WERI-Rb-1 (cell line): ENCODE data around the gene LRP1B.
A peak's percentile ranks its signal among the peaks of the same experiment; 100 is the strongest.

ENCODE experiments used
- DNase-seq: peaks from one replicate; pipeline ENCODE4 v3.0.0-alpha.2; 2020
- H3K27ac ChIP-seq: fragments of 250-450 bp; sonication (Bioruptor Pico); 2 replicates; pipeline ENCODE4 v1.5.1; 2020; ENCODE audit warnings: mild to moderate bottlenecking, moderate library complexity
- H3K27me3 ChIP-seq: fragments of 250-450 bp; sonication (Bioruptor Pico); 2 replicates; pipeline ENCODE4 v1.5.1; 2021; ENCODE audit warnings: mild to moderate bottlenecking, low read depth, moderate library complexity; ENCODE audit not compliant: insufficient read depth, severe bottlenecking
- H3K36me3 ChIP-seq: fragments of 250-450 bp; sonication (Bioruptor Pico); 2 replicates; pipeline ENCODE4 v1.5.1; 2020; ENCODE audit warnings: mild to moderate bottlenecking, moderate library complexity
- H3K4me3 ChIP-seq: 2 replicates; pipeline ENCODE4 v1.5.1; 2011; ENCODE audit warnings: low read depth, mild to moderate bottlenecking, control low read depth, low read length
- H3K9me3 ChIP-seq: fragments of 250-450 bp; sonication (Bioruptor Pico); 2 replicates; pipeline ENCODE4 v1.5.1; 2021; ENCODE audit warnings: mild to moderate bottlenecking, moderate library complexity; ENCODE audit not compliant: severe bottlenecking
- CTCF ChIP-seq: IDR thresholded peaks from 2 replicates; pipeline ENCODE4 v1.5.1; 2011; ENCODE audit warnings: low read depth, mild to moderate bottlenecking, control low read depth, inconsistent platforms, low read length

The LRP1B gene

DNA sequence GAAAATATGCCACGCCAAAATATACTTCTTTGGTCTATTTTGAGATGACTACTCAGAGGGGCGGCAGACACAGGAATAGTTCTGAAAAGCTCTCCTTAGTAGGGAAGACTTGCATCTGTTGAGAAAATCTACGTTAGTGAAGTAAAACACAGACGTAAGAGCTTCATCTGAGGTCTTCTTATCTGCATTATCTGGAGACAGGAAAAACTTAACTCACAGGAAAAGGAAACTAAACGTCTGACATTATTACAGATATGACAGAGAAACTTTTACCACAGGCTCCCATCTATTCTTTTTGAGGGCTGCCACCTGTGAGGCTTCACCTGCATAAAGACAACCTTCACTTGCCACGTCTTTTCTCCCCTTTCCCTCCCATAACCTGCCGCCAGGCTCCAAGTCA, 1295.7 kb downstream of the LRP1B start:
- no peak overlapping the region for H3K4me3 ChIP-seq
- DNase-seq: no peak
- H3K9me3 ChIP-seq: no peaks in the 10 kb centered on the region
- no peak overlapping the region for H3K27ac ChIP-seq
- H3K36me3 ChIP-seq: no peaks in the 10 kb centered on the region
- TF ChIP-seq CTCF: no peak
- H3K27me3 ChIP-seq: no peaks in the 10 kb centered on the region

- no peak for TF ChIP-seq CTCF
- Histone ChIP-seq H3K36me3 (no peaks in the 10 kb centered on the region), H3K9me3 (no peaks in the 10 kb centered on the region), H3K27me3 (no peaks in the 10 kb centered on the region), H3K27ac (no peak overlapping the region), H3K4me3 (no peak overlapping the region)
- no peak for DNase-seq
Measured at GRCh38 chr2:140814141-140814540, 1316.7 kb downstream of the LRP1B start.

- no peak overlapping the region for H3K27ac ChIP-seq
- no peak overlapping the region for H3K4me3 ChIP-seq
- TF ChIP-seq CTCF: 0 out of 2 replicates have a peak, but pooled peaks have one; percentile 13
- H3K9me3 ChIP-seq: no peaks in the 10 kb centered on the region
- no peaks in the 10 kb centered on the region for H3K27me3 ChIP-seq
- DNase-seq: peak; percentile 13
- H3K36me3 ChIP-seq: no peaks in the 10 kb centered on the region
Measured at GRCh38 chr2:140808820-140809219, 1322.0 kb downstream of the LRP1B start.

DNA sequence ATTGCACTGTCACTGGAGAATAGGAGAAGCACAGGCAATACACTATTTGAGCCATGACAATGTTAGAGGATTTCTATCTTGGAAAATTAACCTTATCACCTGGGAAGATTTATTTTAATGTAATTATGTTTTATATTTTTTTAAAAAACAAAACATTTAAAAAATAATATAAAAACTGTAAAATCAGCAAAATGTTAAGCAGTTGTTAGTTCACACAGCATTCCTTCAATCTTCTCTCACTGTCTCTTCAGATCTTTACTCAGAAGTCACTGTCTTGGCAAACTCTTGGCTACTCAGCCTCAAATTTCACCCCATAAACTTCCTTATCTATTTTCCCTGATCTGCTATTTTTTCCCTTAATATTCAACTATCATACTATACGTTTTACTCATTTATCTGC, 1322.6 kb downstream of the LRP1B start:
- Histone ChIP-seq H3K9me3 (no peaks in the 10 kb centered on the region), H3K27me3 (no peaks in the 10 kb centered on the region), H3K27ac (no peak overlapping the region), H3K36me3 (no peaks in the 10 kb centered on the region), H3K4me3 (no peak overlapping the region)
- TF ChIP-seq CTCF: no peak
- DNase-seq: no peak

DNA sequence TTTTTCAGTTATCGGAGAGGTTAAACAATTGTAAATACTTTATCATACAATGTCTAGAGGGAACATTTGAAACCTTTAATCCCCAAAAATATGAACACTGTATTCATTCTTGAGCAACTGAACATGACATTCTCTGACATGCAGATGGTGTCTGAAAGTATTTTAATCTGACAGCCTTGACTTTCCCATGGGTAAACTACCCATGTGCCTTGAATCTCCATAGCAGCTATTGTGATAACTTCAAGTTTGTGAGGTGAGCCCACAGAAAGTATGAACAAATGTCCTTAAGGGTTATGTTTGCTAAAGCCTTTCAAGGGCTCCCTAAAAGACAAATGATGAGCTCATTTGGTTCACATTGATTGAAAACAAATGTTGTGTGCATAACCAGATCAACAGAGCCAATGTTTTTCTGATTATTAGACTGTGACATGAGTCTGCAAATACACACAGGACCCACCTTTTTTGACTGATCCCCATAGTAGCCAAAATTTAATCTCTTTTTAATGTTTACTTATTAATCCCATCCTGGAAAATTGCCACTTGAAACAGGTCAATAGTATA, 1326.0 kb downstream of the LRP1B start:
- DNase-seq: no peak
- Histone ChIP-seq H3K9me3 (no peaks in the 10 kb centered on the region), H3K27me3 (no peaks in the 10 kb centered on the region), H3K4me3 (no peak overlapping the region), H3K27ac (no peak overlapping the region), H3K36me3 (no peaks in the 10 kb centered on the region)
- no peak for TF ChIP-seq CTCF

- H3K4me3 ChIP-seq: no peak overlapping the region
- no peak overlapping the region for H3K27ac ChIP-seq
- no peaks in the 10 kb centered on the region for H3K36me3 ChIP-seq
- TF ChIP-seq CTCF: no peak
- no peak for DNase-seq
- no peaks in the 10 kb centered on the region for H3K9me3 ChIP-seq
- no peaks in the 10 kb centered on the region for H3K27me3 ChIP-seq
Measured at GRCh38 chr2:140801311-140801710, 1329.5 kb downstream of the LRP1B start.
